ENCODE results near the gene RAD51B. TPM values are rescaled to one million over a fixed set of nuclear protein-coding genes. Genes with fewer than 3 reads are reported as not detected.

RAD51B gene
- total and polyA plus RNA-seq, 2 of the 13 experiments (the other 11 are each of a cell fraction or from before 2014, with no cell fraction given): 7.0 to 9.5 TPM

- ATAC-seq (no peak), DNase-seq (ENCODE audit: low spot score) (no peak), FAIRE-seq (no peak)
- 69% methylated on average over 4 of the region's 4 CpGs for WGBS (ENCODE audit: low lambda C conversion rate)
- no peaks in the 10 kb centered on the region for H3K9me3 ChIP-seq (ENCODE audit: low read length)
- intact Hi-C loops (cut with micrococcal nuclease; ENCODE audit: unreplicated experiment) (no loop called here), in situ Hi-C loops (cut with HindIII; ENCODE audit: extremely low pct_ligation_motif_present, low pct_unique_long_range_greater_than_20kb) (no loop called here)
- H3K9ac ChIP-seq (ENCODE audit: insufficient read depth, low read depth, low read length): no peak overlapping the region
- no peaks in the 10 kb centered on the region for H3K27me3 ChIP-seq (ENCODE audit: control insufficient read depth in 1 of 2, insufficient read depth in 2 of 2, low read length in 2 of 2)
- ChIA-PET POLR2A (no interaction called here), CTCF (ENCODE audit: low intra/inter-chr PET ratio, low total read pairs) (no interaction called here)
- peaks cover 10% of the 10 kb centered on the region for H3K4me1 ChIP-seq (ENCODE audit: insufficient read depth, low read length)
- no peaks in the 10 kb centered on the region for H3K36me3 ChIP-seq (replicated peaks in 1 of 2; ENCODE audit: control insufficient read depth in 1 of 2, insufficient read depth in 2 of 2, low read length in 2 of 2)
- BruUV-seq (replicated peaks): no TSS peak
- H4K20me1 ChIP-seq (ENCODE audit: insufficient read depth, low read length): no peaks in the 10 kb centered on the region
- no peaks in the 10 kb centered on the region for H3K79me2 ChIP-seq (ENCODE audit: insufficient read depth, low read length)
- H3K4me2 ChIP-seq (ENCODE audit: low read depth, low read length): no peak overlapping the region
- no peak overlapping the region for H3K4me3 ChIP-seq (replicated peaks in 1 of 3; ENCODE audit: insufficient read depth in 1 of 3, low read depth in 2 of 3, low read length in 3 of 3)
- H3K27ac ChIP-seq (ENCODE audit: extremely low read length, insufficient read depth, low read length): no peak overlapping the region
- H2AFZ ChIP-seq (ENCODE audit: low read length): no peak overlapping the region
- TF ChIP-seq SRY (CRISPR knock-in tag; IDR thresholded peaks at IDR 0.05) (no peak), ZNF256 (CRISPR knock-in tag; conservative IDR thresholded peaks at IDR 0.05) (no peak), PRMT3 (CRISPR knock-in tag; IDR thresholded peaks at IDR 0.05; ENCODE audit: borderline replicate concordance, low read depth) (no peak), CCAR2 (optimal IDR thresholded peaks at IDR 0.05; ENCODE audit: low read depth, low read length) (no peak), TRIM22 (IDR thresholded peaks at IDR 0.05) (no peak), ZMYM3 (CRISPR knock-in tag; IDR thresholded peaks at IDR 0.05) (no peak), ARNT (IDR thresholded peaks at IDR 0.05) (no peak), ZNF577 (CRISPR knock-in tag; IDR thresholded peaks at IDR 0.05; ENCODE audit: borderline replicate concordance, low read depth) (no peak), NFATC3 (CRISPR knock-in tag; IDR thresholded peaks at IDR 0.05) (no peak), NFE2L1 (CRISPR knock-in tag; IDR thresholded peaks at IDR 0.05; ENCODE audit: borderline replicate concordance) (no peak), ZNF543 (CRISPR knock-in tag; IDR thresholded peaks at IDR 0.05) (no peak), NAIF1 (CRISPR knock-in tag; IDR thresholded peaks at IDR 0.05; ENCODE audit: borderline replicate concordance) (no peak), ZNF253 (CRISPR knock-in tag; IDR thresholded peaks at IDR 0.05; ENCODE audit: borderline replicate concordance) (no peak), E2F2 (CRISPR knock-in tag; IDR thresholded peaks at IDR 0.05; ENCODE audit: borderline replicate concordance) (no peak)
- TF ChIP-seq, protein P1, sequence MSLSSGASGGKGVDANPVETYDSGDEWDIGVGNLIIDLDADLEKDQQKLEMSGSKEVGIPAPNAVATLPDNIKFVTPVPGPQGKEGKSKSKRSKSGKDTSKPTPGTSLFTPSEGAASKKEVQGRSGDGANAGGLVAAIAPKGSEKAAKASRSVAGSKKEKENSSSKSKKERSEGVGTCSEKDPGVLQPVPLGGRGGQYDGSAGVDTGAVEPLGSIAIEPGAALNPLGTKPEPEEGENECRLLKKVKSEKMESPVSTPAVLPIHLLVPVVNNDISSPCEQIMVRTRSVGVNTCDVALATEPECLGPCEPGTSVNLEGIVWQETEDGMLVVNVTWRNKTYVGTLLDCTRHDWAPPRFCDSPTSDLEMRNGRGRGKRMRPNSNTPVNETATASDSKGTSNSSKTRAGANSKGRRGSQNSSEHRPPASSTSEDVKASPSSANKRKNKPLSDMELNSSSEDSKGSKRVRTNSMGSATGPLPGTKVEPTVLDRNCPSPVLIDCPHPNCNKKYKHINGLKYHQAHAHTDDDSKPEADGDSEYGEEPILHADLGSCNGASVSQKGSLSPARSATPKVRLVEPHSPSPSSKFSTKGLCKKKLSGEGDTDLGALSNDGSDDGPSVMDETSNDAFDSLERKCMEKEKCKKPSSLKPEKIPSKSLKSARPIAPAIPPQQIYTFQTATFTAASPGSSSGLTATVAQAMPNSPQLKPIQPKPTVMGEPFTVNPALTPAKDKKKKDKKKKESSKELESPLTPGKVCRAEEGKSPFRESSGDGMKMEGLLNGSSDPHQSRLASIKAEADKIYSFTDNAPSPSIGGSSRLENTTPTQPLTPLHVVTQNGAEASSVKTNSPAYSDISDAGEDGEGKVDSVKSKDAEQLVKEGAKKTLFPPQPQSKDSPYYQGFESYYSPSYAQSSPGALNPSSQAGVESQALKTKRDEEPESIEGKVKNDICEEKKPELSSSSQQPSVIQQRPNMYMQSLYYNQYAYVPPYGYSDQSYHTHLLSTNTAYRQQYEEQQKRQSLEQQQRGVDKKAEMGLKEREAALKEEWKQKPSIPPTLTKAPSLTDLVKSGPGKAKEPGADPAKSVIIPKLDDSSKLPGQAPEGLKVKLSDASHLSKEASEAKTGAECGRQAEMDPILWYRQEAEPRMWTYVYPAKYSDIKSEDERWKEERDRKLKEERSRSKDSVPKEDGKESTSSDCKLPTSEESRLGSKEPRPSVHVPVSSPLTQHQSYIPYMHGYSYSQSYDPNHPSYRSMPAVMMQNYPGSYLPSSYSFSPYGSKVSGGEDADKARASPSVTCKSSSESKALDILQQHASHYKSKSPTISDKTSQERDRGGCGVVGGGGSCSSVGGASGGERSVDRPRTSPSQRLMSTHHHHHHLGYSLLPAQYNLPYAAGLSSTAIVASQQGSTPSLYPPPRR (CRISPR knock-in tag; IDR thresholded peaks at IDR 0.05; ENCODE audit: borderline replicate concordance): no peak
Measured at GRCh38 chr14:67971627-67972625, 152.3 kb downstream of the RAD51B start.

Data from HepG2 (cell line).